H1 (cell line): Measurements from ENCODE around the gene DAP. TPM values are rescaled to one million over a fixed set of nuclear protein-coding genes. Genes with fewer than 3 reads are reported as not detected.

Experiments
- BCL11A ChIP-seq, 2 experiments: IDR thresholded peaks; one replicate each; pipeline ENCODE4 v1.6.1; 2011; ENCODE audit warnings: low read depth in 2 of 2, low read length in 2 of 2, mild to moderate bottlenecking in 2 of 2
- CBX5 ChIP-seq: fragments of 300-800, 300-1000 bp; sonication (generic); IDR thresholded peaks from 2 replicates; pipeline ENCODE4 v1.7.1; 2016; ENCODE audit warnings: antibody characterized with exemption, low read length, low read depth
- CHD7 ChIP-seq: fragments of 300-600 bp; sonication (generic); IDR thresholded peaks from 2 replicates; pipeline ENCODE4 v1.7.1; 2012; ENCODE audit warnings: low read length, moderate library complexity, mild to moderate bottlenecking, inconsistent platforms; ENCODE audit not compliant: insufficient replicate concordance
- CTBP2 ChIP-seq: IDR thresholded peaks from 2 replicates; pipeline ENCODE4 v1.7.0; 2011; ENCODE audit warnings: borderline replicate concordance, mild to moderate bottlenecking, moderate library complexity, mixed read lengths, low read length; ENCODE audit not compliant: insufficient read depth, insufficient read length
- EGR1 ChIP-seq: IDR thresholded peaks from 2 replicates; pipeline ENCODE4 v1.6.1; 2011; ENCODE audit warnings: low read depth, low read length, borderline replicate concordance
- EZH2 ChIP-seq: fragments of 200-600 bp; sonication (generic); IDR thresholded peaks from 2 replicates; pipeline ENCODE4 v1.7.1; 2012; ENCODE audit warnings: low read depth, mild to moderate bottlenecking, moderate library complexity, low read length, inconsistent platforms; ENCODE audit not compliant: severe bottlenecking
- RAD21 ChIP-seq, 2 experiments: IDR thresholded peaks in 1 of 2; conservative IDR thresholded peaks in 1 of 2; 2 replicates each; pipeline ENCODE4 v1.6.1; 2011; ENCODE audit warnings: low read depth in 2 of 2, low read length in 2 of 2, improper control_type of control experiment in 1 of 2, inconsistent platforms in 1 of 2, mild to moderate bottlenecking in 1 of 2, moderate library complexity in 1 of 2
- SP2 ChIP-seq: IDR thresholded peaks from 2 replicates; pipeline ENCODE4 v1.6.1; 2012; ENCODE audit warnings: mild to moderate bottlenecking, low read length, inconsistent platforms
- TAF7 ChIP-seq: optimal IDR thresholded peaks from 2 replicates; pipeline ENCODE3; 2011; ENCODE audit warnings: low read depth, mild to moderate bottlenecking, inconsistent platforms, low read length, moderate library complexity, borderline replicate concordance
- ZNF274 ChIP-seq: IDR thresholded peaks from 2 replicates; pipeline ENCODE4 v1.7.0; 2012; ENCODE audit warnings: low read length, borderline replicate concordance; ENCODE audit errors: extremely low read depth
- polyA plus RNA-seq, 7 experiments: library from polyadenylated mRNA; depleted of rRNA in 3 of 7; stranded (reverse) in 5 of 7; unstranded in 2 of 7; fragments of >200 nt in 5 of 7; fragments of 200-250 nt in 2 of 7; gene quantifications; 1 replicate in 5 of 7; 2 replicates in 1 of 7; 4 replicates in 1 of 7; pipeline versions ENCODE4 v1.2.1 to v1.2.3, GENCODE V29; 2011 to 2013; ENCODE audit warnings: missing spikeins in 2 of 7, mixed read lengths in 2 of 7
- total RNA-seq: library from RNA; stranded (reverse); fragmentation: NEBNext Ultra II Directional; extraction: Animal tissue kit (Norgen Biotek cat#: 25700); gene quantifications from 2 replicates; pipeline ENCODE4 v1.2.1, GENCODE V29; 2021

The DAP gene
- total and polyA plus RNA-seq, 2 of the 8 experiments (the other 6 are each of a cell fraction or from before 2014, with no cell fraction given) = 26.2 to 44.4 TPM

DNA sequence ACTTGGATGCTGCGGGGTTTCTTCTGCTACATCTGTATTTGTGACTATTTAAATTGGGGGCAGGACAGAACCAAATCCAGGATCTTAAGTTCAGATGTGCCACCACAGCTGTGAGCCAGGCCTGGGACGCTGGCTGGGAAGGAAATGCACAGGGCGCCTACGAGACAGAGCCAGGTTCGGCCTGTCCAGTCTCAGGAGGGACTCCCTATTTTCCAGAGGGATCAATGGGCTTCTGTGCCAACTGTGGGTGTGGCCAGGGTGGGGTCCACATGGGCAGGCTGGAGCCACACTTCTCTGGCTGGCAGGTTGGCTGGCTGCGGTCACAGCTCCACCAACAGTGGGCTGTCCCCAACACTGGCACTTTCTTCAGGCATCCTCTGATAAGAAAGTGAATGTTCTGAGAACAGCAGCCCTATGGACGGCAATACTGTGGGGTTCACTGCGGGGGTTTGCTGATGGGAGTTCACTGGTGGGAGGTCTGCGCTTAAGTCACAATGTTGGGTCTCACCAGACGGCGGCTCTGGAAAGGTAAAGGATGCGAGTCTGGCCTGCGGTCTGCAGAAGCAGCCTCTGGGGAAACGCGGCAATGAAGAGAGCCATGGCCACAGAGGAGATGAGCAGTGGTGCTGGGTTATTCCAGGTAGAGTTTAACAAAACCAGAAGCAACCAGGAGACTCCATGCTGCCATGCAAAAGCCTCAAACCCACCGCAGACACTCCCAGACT lies 78.1 kb downstream of the DAP start (continued):
- TF ChIP-seq CHD7 (no peak), RAD21 (IDR thresholded peaks at IDR 0.05 in 1 of 2, conservative IDR thresholded peaks at IDR 0.05 in 1 of 2; ENCODE audit: low read depth in 2 of 2, low read length in 2 of 2) (no peak), ZNF274 (no peak), CBX5 (no peak), CTBP2 (no peak), SP2 (no peak), EZH2 (no peak), BCL11A (IDR thresholded peaks at IDR 0.05; ENCODE audit: low read depth in 2 of 2, low read length in 2 of 2) (no peak), EGR1 (no peak), TAF7 (no peak)
